Adrenal gland (tissue), 5 donors: ENCODE measurements around the gene CERK.

ENCODE experiments used
- CTCF ChIP-seq, 6 experiments: fragments of 450-650 bp in 4 of 6; fragments of 200-600 bp in 2 of 6; sonication (generic) in 1 of 6; IDR thresholded peaks; 1 replicate in 5 of 6; 2 replicates in 1 of 6; pipeline versions ENCODE4 v1.5.1 to v1.8.0; 2016 to 2021; ENCODE audit warnings: antibody characterized with exemption in 6 of 6, mild to moderate bottlenecking in 2 of 6, moderate library complexity in 1 of 6
- POLR2A ChIP-seq, 2 donors: fragments of 450-650 bp; IDR thresholded peaks; one replicate each; pipeline ENCODE4 v1.6.1; 2017; ENCODE audit warnings: antibody characterized with exemption in 2 of 2, mild to moderate bottlenecking in 2 of 2, moderate library complexity in 1 of 2
- donor health status: DM: no; HTN: no; CAD: no.

- TF ChIP-seq POLR2A (IDR thresholded peaks at IDR 0.05) (no peak), CTCF (IDR thresholded peaks at IDR 0.05) (no peak)
Measured at GRCh38 chr22:46699091-46699490, 39.0 kb downstream of the CERK start.
